Left renal pelvis (tissue), 4 donors: Measurements from ENCODE around the gene MYO15B. TPM values are rescaled to one million over a fixed set of nuclear protein-coding genes. Genes with fewer than 3 reads are reported as not detected.

ENCODE experiments used
- DNase-seq, 4 donors: peaks; one replicate each; pipeline ENCODE4 v3.0.0-alpha.2; 2013; ENCODE audit warnings: low read depth in 4 of 4, low spot score in 3 of 4
- polyA plus RNA-seq, 4 donors: library from polyadenylated mRNA; unstranded; fragments of 120-200 nt; gene quantifications; one replicate each; pipeline ENCODE4 v1.2.1, GENCODE V29; 2013; ENCODE audit not compliant: insufficient read length in 4 of 4

Gene MYO15B
- 100 to 1,000 TPM in 3 of 4 donors, 10 to 100 TPM in 1; 89.0 to 224 (median 182) TPM for polyA plus RNA-seq

DNA sequence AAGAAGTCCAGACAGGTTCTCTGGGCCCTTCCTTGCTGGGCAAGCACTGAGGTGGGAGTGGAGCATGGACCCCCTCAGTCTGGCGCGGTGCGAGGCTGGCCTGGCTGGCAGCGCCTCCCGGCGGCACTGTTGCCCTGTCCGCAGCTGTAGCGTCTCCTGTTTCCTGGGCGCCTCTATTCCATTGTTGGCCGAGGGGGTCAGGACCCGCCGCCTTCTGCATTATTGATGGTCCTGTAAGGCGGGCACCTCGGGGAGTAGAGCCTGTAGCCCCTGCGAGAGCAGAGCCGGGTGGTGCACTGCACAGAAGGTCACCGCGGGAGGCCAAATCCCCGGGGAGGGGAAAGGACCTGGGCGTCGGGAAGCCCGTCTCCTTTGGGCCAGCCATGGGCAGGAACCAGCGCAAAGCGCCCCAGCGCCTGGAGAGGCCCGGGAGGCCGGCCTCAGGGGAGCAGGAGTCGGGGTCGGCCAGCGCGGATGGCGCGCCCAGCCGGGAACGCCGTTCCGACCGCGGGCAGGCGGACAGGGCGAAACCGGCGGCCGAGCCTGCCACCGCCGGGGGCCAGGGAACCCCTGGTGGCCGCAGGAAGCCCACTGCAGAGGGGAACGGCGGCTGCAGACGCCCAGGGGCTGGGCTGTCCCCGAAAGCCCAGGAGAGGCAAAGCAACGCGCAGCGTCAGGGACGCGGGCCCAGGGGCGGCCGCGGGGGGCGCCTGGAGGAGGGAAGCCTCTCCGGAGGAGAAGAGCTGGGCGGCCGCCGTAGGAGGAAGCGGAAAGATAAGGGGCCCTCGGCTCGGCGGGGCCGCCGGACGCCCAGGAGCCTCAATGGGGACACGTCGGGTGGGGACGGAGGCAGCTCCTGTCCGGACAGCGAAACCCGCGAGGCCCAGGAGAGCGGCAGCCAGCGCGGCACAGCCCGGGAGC, at the start of gene MYO15B:
Gene MYO15B, plus strand, starts transcription at position 126 of the 921 bp plus-strand sequence. Its CDS starts 258 bp downstream, at position 384.
- DNase-seq, result peak in 3 of 4 donors; percentile 35 to 50 (median 41)

GRCh38 chr17:75539967-75540729, 47.5 kb upstream of the MYO15B start:
- DNase-seq, result no peak

DNA sequence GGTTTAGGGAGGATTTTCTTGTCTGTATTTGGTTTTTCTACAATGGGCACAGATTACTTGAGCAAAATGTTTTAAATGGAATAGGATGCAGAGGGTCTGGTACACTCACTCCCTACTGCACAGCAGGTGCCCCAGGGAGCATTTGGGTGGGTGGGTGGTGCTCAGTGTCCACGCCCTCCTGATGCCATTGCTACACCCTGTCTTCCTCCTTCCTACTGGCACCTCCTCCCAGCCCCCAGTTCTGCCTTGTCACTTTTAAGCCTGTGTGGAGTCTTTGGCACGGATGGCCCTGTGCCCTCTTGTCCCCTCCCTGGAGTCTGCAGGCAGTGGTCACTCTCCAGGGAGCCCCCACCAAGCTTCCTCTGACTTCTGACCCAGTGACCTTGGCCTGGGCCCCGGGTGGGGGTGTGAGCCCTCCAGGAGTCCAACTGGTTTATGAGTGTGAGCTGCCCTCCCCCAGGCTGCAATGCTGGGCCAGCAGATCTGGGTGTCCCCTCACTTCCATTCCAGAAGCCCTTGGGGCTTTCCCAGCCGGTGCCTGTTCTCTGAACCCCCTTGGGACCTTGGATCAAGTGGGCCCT, 46.6 kb upstream of the MYO15B start:
- DNase-seq, result no peak

DNA sequence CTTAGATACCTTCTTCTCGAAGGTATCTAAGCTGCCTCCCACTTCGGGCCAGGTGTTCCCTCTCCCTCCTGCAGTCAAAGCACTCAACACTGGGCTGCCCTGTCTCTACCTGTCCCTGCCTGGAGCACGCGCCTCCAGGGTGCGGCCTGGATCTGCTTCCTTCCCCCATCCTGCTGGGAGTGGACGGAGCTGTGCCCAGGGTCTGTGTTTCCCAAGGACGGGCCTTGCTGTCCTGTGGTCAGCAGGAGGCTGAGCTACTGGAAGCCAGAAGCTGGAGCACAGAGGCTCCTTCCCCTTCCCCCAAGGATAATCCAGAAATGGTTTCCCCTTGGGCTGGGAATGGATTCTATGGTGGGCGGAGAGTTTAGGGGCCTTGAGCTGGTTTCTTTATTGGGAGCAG, 45.4 kb upstream of the MYO15B start:
- no peak for DNase-seq

DNA sequence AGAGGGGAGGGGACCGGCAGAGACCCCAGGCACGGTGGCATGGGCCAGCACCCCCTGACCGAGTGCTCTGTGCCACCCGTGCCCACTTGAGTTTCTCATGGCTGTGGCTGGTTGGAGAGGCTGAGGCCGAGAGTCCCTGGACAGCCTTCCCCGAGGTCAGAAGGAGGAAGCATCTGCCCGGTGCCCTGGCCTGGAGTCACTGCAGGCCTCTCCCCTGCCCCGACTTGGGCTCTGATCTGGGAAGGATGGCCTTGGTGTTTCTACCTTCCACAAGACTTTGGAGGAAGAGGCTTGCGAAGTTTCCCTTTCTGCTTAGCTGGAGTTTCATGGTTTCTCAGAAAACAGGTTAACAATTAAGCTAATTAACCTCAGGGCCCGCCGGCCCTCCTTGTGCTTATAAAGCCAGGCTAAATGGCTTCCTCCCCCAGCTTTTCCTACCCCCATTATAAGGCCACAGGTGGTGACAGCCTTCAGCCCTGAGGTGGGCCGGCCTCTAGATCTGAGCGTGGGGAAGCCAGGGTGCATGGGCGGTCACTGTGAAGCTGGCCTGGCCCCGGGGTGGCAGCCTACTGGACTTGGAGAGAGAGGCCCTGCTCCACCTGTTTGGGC, 44.8 kb upstream of the MYO15B start:
- no peak for DNase-seq

DNA sequence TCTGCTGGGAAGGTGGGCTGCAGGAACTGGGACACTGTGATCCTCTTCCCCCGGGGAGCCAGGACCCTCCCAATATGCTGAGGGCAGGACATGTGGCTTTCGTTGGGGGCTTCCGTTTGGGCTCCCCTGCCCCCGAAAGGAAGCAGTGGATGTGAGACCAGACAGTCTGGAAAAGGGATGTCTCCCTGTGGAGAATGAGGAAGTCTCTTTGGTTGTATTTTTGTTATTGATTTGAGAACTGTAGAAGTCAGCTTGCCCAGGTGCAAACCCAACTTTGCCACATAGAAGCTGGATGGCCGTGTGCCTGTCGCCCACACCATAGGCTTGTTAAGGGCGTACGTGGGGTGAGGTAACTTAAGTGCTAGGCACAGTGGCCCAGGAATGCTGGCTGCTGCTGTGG, 43.4 kb upstream of the MYO15B start:
- DNase-seq, result no peak

DNA sequence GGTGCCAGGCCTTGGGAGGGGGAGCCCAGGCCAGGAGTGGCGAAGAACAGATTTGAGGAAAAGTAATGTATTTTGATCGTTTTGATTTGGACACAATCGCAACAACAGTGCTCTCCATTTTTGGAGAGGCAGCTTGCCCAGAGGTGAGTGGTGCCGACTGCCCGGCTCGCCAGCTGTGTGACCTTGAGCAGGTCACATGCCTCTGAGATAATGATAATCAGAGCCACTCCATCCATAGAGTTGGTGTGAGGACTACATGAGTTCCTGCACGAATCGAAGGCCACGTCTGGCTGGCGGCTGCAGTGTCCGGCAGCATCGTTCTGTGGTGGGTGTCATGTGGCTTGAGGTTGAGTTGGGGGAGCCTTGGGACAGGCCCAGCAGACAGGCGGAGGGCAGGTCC, 41.4 kb upstream of the MYO15B start:
- DNase-seq, result no peak

GRCh38 chr17:75547091-75547490, 40.5 kb upstream of the MYO15B start:
- DNase-seq, result no peak

DNA sequence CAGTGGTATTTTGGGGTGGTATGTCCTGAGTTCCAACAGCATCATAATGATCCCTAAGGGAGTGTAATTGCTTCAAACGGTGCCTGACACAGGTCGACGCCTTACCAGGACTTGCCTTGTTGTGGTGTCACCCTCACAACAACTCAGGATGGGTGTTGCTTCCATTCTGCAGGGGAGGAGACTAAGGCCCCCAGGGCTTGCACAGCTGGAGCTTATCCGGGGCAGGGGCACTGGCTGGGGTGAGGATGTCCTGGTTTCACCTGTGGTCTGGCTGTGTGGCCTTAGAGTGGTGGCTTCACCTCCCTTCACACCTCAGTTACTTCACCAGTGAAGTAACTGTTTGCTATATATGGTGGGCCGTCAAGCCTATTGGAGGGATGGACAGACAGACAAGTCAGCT, 38.8 kb upstream of the MYO15B start:
- DNase-seq, result no peak

- peak in 1 of 4 donors; percentile 73 for DNase-seq
Observed at GRCh38 chr17:75549246-75550138, 38.1 kb upstream of the MYO15B start.

GRCh38 chr17:75550139-75550465, 37.5 kb upstream of the MYO15B start:
- no peak for DNase-seq

GRCh38 chr17:75551266-75551665, 36.3 kb upstream of the MYO15B start:
- no peak for DNase-seq

- DNase-seq, result no peak
Observed at GRCh38 chr17:75552425-75553294, 34.9 kb upstream of the MYO15B start.

DNA sequence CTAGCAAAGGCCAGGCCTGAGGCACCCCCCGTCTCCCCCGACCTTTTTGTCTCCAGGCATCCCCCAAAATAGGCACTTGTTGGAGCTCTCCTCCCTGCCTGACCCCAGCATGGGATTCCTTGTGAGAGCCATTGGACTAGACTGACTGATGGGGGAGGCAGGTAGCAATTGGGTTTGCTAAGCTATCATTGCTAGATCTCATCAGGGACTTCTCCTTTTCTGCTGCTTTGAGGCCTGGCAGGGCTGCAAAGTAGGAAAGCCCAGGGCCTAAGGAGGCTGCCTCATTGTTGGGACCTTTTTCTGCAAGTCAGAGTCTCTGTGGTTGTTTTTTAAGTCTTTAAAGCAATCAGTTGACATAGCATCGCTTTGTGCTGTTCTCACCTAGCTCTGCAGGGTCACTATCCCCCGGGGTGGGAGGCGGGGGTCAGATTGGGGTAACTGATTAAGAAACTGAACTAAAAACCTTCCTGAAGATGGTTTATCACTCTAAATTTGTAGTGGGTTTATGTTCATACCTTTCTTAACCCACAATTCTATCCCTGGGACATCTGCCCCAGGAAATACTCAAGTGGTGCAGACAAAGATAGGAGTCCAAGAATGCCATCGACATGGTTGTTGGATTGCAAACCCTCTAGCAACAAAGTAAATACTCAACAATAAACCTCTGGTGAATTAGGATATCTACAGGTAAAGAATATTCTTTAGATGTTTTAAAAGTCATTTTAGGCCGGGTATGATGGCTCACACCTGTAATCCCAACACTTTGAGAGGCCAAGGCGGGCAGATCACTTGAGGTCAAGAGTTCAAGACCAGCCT, 34.1 kb upstream of the MYO15B start:
- no peak for DNase-seq

DNA sequence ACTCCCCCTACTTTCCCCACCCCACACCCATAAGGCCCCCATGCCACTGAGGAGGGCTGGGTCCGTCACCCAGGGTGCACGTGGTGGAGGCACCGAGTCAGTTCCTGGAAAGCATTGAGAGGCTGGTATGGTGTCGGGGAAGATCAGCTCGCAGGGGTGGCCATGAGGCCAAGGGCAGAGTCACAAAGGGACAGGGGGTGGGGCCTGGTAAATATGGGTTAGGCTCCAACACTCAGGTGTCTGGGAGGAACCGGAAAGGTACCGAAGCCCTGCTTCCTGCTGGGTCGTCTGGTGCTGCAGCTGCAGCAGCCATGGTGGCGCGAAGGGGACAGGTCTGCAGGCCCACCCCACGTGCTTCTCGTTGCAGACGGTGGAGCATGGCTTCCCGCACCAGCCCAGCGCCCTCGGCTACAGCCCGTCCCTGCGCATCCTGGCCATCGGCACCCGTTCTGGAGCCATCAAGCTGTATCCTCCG, 31.9 kb upstream of the MYO15B start:
- DNase-seq, result no peak

DNA sequence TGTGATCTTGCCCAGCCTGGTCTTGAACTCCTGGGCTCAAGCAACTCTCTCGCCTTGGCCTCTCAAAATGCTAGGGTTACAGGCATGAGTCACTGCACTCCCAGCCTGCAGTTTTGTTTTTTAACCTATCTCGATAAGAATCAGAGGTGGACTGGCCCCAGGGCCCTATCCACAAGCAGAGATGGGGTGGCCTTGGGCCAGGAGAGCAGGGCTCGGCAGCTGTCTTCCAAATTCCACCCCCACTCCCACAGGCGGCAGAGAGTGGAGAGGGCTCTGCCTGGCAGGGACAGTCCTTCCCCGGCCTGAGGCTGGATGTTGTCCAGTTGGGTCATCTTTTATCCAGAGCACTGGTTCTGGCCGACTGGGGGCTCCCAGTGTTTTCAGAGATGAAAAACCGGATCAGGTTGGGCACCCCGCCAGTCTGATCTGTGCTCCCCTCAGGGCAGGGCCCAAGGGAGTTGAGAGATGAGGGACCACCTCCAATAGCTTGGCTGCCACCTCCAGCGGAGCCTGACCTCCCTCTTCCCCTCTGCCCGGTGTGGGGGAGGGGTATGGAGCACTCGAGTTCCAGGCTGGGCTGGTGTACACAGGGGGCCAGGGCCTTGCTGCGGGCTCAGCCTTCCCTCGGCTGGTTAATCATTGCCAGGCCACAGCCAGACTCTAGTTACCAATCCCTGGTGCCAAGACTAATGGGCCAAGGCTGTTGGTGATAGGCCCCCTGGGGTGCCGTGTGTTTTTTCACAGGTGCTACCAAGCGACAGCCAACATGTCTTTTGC, 30.3 kb upstream of the MYO15B start:
- peak; percentile 67 to 79 (median 73) for DNase-seq
